OCI-LY3 (cell line): ENCODE measurements around the gene TAF3.

Experiments used
- CTCF ChIP-seq: fragments of 200-600, 300-600 bp; sonication (generic); IDR thresholded peaks from 2 replicates; pipeline ENCODE4 v1.5.1; 2014; ENCODE audit warnings: antibody characterized with exemption, low read length, low read depth
- EZH2phosphoT487 ChIP-seq: fragments of 200-600 bp; shearing (Covaris generic); IDR thresholded peaks from 2 replicates; pipeline ENCODE4 v1.6.1; 2018; ENCODE audit warnings: antibody characterized with exemption, mixed run types, low read depth

GRCh38 chr10:8060704-8061121 lies 242.4 kb downstream of the TAF3 start:
- no peak for TF ChIP-seq CTCF
- TF ChIP-seq EZH2phosphoT487, result no peak
